AML-193 (cell line): ENCODE measurements around the gene HOXA6.

Source experiments
- DNase-seq, 2 experiments: peaks; one replicate each; lab custom pipeline; 2025; lab: John Stamatoyannopoulos, UW

Gene HOXA6

GRCh38 chr7:27161214-27161720 is 13.7 kb upstream of the HOXA6 start:
- DNase-seq = peak; percentile 51 to 62

GRCh38 chr7:27160546-27161213 is 13.1 kb upstream of the HOXA6 start:
- peak; percentile 71 to 82 for DNase-seq

- no peak for DNase-seq
Measured at GRCh38 chr7:27160145-27160545, 12.6 kb upstream of the HOXA6 start.

- no peak for DNase-seq
Measured at GRCh38 chr7:27159266-27160144, 11.9 kb upstream of the HOXA6 start.

GRCh38 chr7:27158436-27159265 is 11.1 kb upstream of the HOXA6 start:
- DNase-seq = no peak

GRCh38 chr7:27157702-27158431 is 10.3 kb upstream of the HOXA6 start:
- no peak for DNase-seq

GRCh38 chr7:27156916-27157701 is 9.5 kb upstream of the HOXA6 start:
- no peak for DNase-seq

GRCh38 chr7:27156508-27156898 is 8.9 kb upstream of the HOXA6 start, which contains the start of gene HOXA7:
Gene HOXA7, minus strand, starts transcription at chr7:27156675. Its CDS starts 130 bp downstream, at chr7:27156545.
- no peak for DNase-seq

- no peak for DNase-seq
Measured at GRCh38 chr7:27155816-27156507, 8.4 kb upstream of the HOXA6 start.

- DNase-seq = no peak
Measured at GRCh38 chr7:27154901-27155815, 7.6 kb upstream of the HOXA6 start.

- no peak for DNase-seq
Measured at GRCh38 chr7:27154369-27154768, 6.8 kb upstream of the HOXA6 start.

- DNase-seq = no peak
Measured at GRCh38 chr7:27153526-27153925, 6.0 kb upstream of the HOXA6 start.

GRCh38 chr7:27152816-27153442 is 5.4 kb upstream of the HOXA6 start:
- no peak for DNase-seq

- no peak for DNase-seq
Measured at GRCh38 chr7:27151931-27152815, 4.6 kb upstream of the HOXA6 start, which contains the start of gene HOXA3. Gene HOXA3, minus strand, starts transcription at chr7:27152583. Its CDS starts 41,943 bp downstream, at chr7:27110640.

- no peak for DNase-seq
Measured at GRCh38 chr7:27151341-27151930, 3.9 kb upstream of the HOXA6 start.

- DNase-seq = peak; percentile 16 to 27
Measured at GRCh38 chr7:27150568-27151340, 3.2 kb upstream of the HOXA6 start.
